Stimulated activated memory B cell treated with anti-CD40 and anti-IgM and Interleukin-4, amounts not matched to agents 10 μg/mL and 1 μg/mL and 100 μg/mL, for 72 hours (primary cell): ENCODE data around the gene MARS2.
"Not testable (repeated sequence)": the region's sequence is repeated elsewhere in the genome, so short reads cannot be mapped to it uniquely, and the experiment has no call there.

Source experiments
- ATAC-seq: fragments of 150-1000 bp; cut with Tn5 transposase; 2 replicates; pipeline ENCODE4 v1.10.0; 2021
- H3K27ac Mint-ChIP-seq: one replicate; pipeline ENCODE4 v1.8.0; 2022; ENCODE audit warnings: mild to moderate bottlenecking, mixed read lengths
- H3K27me3 Mint-ChIP-seq: one replicate; pipeline ENCODE4 v1.8.0; 2022; ENCODE audit warnings: mixed read lengths
- H3K36me3 Mint-ChIP-seq: one replicate; pipeline ENCODE4 v1.8.0; 2022; ENCODE audit warnings: mixed read lengths
- H3K4me1 Mint-ChIP-seq: one replicate; pipeline ENCODE4 v1.8.0; 2022; ENCODE audit warnings: mixed read lengths
- H3K4me3 Mint-ChIP-seq: one replicate; pipeline ENCODE4 v1.8.0; 2022; ENCODE audit warnings: mild to moderate bottlenecking, moderate library complexity, mixed read lengths
- H3K9me3 Mint-ChIP-seq: one replicate; pipeline ENCODE4 v1.8.0; 2022; ENCODE audit warnings: mixed read lengths

The MARS2 gene

DNA sequence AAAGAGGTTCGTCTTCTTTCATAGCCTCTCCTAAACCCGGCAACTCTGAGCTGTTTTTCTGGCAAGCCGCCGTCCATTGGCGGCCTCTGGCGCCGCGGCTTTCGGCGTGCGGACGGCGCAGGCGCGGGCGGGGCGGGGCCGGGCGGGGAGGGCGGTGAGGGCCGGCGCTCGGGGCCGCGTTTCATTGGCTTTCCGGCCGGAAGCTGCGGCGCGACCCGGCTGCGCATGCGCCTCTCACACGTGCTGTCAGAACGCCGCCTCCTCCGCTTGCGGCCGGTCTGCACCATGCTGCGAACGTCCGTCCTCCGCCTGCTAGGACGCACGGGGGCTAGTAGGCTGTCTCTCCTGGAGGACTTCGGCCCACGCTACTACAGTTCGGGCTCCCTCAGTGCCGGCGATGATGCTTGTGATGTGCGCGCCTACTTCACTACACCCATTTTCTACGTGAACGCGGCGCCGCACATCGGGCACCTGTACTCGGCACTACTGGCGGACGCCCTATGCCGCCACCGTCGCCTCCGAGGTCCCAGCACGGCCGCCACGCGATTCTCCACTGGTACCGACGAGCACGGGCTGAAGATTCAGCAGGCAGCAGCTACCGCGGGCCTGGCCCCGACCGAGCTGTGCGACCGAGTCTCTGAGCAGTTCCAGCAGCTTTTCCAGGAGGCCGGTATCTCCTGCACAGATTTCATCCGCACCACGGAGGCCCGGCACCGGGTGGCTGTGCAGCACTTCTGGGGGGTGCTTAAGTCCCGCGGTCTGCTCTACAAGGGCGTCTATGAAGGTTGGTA lies at the start of gene MARS2:
Gene MARS2, plus strand, starts transcription at position 249 of the 791 bp plus-strand sequence. Its CDS starts 37 bp downstream, at position 286.
- ATAC-seq, result peak; percentile 95
- H3K4me1 Mint-ChIP-seq, result peaks cover 44% of the 10 kb centered on the region
- H3K27me3 Mint-ChIP-seq, result peaks cover 30% of the 10 kb centered on the region
- peak within 1 kb of the TSS; percentile 93 for H3K4me3 Mint-ChIP-seq
- no peaks in the 10 kb centered on the region for H3K9me3 Mint-ChIP-seq
- H3K36me3 Mint-ChIP-seq, result peaks cover 15% of the 10 kb centered on the region
- H3K27ac Mint-ChIP-seq, result peak within 1 kb of the TSS; percentile 95

DNA sequence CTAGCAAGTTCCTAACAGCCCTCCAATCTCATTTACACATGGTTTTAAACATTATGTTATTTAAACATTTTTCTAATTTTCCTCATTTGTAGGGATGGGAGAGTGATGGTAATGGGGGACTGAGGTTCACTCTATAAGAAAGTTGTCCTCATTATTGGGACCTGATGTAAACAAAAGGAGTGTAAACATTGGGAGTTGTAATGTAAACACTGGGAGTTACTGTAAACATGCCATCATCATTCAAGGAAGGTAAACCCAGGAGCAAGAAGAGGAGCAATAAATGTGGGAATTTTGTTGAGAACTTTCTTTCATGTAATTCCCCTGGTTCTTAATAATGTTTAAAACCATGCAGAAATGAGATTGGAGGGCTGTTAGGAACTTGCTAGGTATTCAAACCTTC lies 47.6 kb upstream of the MARS2 start:
- H3K27ac Mint-ChIP-seq, result no peak overlapping the region
- H3K27me3 Mint-ChIP-seq, result no peaks in the 10 kb centered on the region
- H3K4me1 Mint-ChIP-seq, result no peaks in the 10 kb centered on the region
- H3K9me3 Mint-ChIP-seq, result no peaks in the 10 kb centered on the region
- H3K36me3 Mint-ChIP-seq, result no peaks in the 10 kb centered on the region
- H3K4me3 Mint-ChIP-seq, result no peak overlapping the region
- ATAC-seq, result no peak

DNA sequence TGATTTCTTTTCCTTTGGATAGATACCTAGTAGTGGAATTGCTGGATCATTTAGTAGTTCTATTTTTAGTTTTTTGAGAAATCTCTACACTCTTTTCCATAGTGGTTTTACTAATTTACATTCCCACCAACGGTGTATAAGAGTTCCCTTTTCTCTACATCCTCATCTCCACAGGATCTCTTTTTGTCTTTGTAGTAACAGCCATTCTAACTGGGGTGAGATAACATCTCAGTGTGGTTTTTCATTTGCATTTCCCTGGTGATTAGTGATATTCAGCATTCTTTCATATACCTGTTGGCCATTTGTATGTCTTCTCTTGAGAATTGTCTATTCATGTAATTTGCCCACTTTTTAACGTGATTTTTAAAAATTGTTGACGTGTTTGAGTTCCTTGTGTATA lies 43.5 kb upstream of the MARS2 start:
- no peak overlapping the region for H3K27ac Mint-ChIP-seq
- no peak for ATAC-seq
- H3K27me3 Mint-ChIP-seq, result no peaks in the 10 kb centered on the region
- no peaks in the 10 kb centered on the region for H3K4me1 Mint-ChIP-seq
- no peaks in the 10 kb centered on the region for H3K36me3 Mint-ChIP-seq
- no peak overlapping the region for H3K4me3 Mint-ChIP-seq
- H3K9me3 Mint-ChIP-seq, result peaks cover 7% of the 10 kb centered on the region

DNA sequence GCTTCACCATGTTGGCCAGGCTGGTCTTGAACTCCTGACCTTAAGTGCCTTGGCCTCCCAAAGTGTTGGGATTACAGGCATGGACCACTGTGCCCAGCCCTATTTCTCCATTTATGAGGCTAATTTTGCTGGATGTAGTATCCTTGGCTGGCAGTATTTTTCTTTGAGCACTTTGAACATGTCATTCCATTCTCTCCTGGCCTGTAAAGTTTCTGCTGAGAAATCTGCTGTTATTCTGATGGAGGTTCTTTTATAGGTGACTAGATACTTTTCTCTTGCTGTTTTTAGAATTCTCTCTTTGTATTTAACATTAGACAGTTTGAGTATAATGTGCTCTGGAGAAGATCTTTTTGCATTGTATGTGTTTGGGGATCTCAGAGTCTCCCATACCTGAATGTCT lies 38.9 kb upstream of the MARS2 start:
- peaks cover 9% of the 10 kb centered on the region for H3K27me3 Mint-ChIP-seq
- peaks cover 15% of the 10 kb centered on the region for H3K9me3 Mint-ChIP-seq
- no peak overlapping the region for H3K4me3 Mint-ChIP-seq
- ATAC-seq, result no peak
- peaks cover 6% of the 10 kb centered on the region for H3K36me3 Mint-ChIP-seq
- H3K4me1 Mint-ChIP-seq, result no peaks in the 10 kb centered on the region
- no peak overlapping the region for H3K27ac Mint-ChIP-seq

DNA sequence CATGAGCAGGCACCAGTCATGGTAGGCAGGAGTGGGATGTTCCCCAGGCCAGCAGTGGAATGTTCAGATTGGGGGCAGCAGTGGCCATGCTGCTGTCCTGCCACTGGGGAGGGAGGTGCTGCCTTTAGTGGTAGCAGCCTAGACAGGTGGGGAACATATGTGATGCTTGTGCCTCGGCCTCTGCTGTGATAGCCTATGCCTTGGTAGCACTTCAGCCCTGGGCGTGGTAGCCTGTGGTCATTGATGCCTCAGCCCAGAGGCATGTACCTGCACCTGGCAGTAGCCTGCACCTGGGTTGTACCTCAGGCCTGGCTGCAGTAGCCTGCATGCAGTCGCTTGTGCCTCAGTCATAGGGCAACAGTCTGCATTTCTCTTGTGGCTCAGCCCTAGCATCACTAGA lies 36.9 kb upstream of the MARS2 start:
- H3K27ac Mint-ChIP-seq, result no peak overlapping the region
- no peaks in the 10 kb centered on the region for H3K4me1 Mint-ChIP-seq
- ATAC-seq, result no peak

DNA sequence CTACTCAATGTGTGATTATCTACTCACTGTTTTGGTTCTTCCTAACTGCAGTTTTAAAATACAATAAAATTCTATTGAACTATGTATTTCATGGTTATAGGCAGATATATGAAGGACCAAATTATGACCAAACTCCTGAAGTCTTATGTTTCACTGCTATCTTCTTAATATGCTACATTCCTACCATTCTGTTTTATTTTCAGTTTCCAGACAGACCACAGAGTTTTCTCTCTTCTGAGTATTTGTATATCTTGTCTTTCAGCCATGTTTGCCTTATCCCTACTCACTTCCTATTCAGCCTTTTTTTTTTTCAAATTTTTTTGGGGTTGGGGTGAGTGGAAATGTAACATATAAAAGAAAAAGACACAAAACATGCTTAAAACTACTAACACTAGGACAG lies 36.1 kb upstream of the MARS2 start:
- H3K4me3 Mint-ChIP-seq, result no peak overlapping the region
- H3K9me3 Mint-ChIP-seq, result peaks cover 15% of the 10 kb centered on the region
- H3K36me3 Mint-ChIP-seq, result peaks cover 6% of the 10 kb centered on the region
- H3K27ac Mint-ChIP-seq, result no peak overlapping the region
- peaks cover 27% of the 10 kb centered on the region for H3K27me3 Mint-ChIP-seq
- H3K4me1 Mint-ChIP-seq, result no peaks in the 10 kb centered on the region
- ATAC-seq, result no peak

More for the DNA sequence above, 36.9 kb upstream of the MARS2 start:
- peaks cover 15% of the 10 kb centered on the region for H3K9me3 Mint-ChIP-seq
- no peak overlapping the region for H3K4me3 Mint-ChIP-seq
- peaks cover 6% of the 10 kb centered on the region for H3K36me3 Mint-ChIP-seq
- peaks cover 24% of the 10 kb centered on the region for H3K27me3 Mint-ChIP-seq

DNA sequence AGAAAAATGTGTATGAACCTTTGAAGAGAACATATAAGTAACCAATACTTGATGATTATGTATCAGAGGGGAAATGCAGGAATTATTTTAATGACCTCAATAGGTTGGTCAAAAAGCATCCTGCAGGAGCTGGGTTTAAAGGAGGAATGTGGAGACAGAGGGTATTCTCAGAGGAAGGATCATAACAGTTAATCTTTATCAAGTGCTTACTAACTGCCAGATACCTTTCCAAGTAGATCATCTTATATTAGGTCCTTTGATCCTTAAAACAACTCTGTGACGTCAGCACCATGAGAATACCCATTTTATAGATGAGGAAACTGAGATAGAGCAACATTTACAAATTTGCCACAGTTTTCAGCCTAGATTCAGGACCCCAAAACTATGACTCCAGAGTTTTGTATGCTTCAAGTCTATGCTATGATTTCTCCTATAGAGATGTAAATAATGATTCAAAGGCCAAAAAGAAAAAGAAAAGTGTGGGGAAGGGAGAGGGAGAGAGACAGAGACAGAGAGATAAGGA lies 32.7 kb upstream of the MARS2 start:
- H3K4me3 Mint-ChIP-seq, result no peak overlapping the region
- peaks cover 27% of the 10 kb centered on the region for H3K27me3 Mint-ChIP-seq
- ATAC-seq, result no peak
- H3K36me3 Mint-ChIP-seq, result peaks cover 3% of the 10 kb centered on the region
- peaks cover 5% of the 10 kb centered on the region for H3K9me3 Mint-ChIP-seq
- no peak overlapping the region for H3K27ac Mint-ChIP-seq
- no peaks in the 10 kb centered on the region for H3K4me1 Mint-ChIP-seq

DNA sequence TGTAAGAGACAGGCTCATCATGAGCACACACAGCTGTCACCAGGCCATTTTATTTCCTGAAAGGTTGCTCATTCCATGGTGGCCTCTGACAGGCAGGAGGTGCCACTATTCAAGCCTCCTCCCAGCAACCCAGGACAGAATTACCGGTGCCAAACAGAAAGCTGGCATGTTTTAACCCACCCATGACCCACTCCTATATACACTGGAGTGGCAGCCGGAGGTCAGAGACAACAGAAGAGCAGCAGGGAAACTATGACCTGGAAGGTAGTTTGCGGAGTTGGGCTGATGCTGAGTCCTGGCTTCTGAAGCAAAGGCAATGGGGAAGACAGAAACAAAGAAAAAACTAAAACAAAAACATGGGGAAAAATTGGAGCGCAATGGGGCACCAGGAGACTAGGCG lies 32.1 kb upstream of the MARS2 start:
- ATAC-seq, result no peak
- H3K9me3 Mint-ChIP-seq, result no peaks in the 10 kb centered on the region

DNA sequence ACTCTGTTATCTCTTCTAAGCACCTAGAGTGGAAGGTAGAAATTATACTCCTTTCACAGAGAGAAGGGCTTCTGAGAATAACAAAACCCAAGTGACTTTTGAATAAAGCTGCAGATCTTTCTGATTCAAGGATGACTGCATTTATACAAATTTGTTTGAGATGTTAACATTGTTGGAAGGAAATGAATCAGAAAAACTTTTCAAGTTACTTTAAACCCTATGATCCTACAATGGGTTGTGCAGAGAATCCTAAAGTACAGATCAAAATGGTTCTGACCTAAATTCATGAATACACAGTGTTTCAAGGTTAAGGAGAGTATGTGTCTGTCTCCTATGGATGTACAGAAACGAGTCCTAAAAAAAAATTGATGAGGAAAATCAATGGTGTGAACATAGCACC lies 31.6 kb upstream of the MARS2 start:
- Mint-ChIP-seq H3K4me1 (no peaks in the 10 kb centered on the region), H3K4me3 (no peak overlapping the region), H3K36me3 (no peaks in the 10 kb centered on the region), H3K27ac (no peak overlapping the region), H3K9me3 (no peaks in the 10 kb centered on the region), H3K27me3 (peaks cover 35% of the 10 kb centered on the region)
- ATAC-seq, result no peak

More for the DNA sequence above, 32.1 kb upstream of the MARS2 start:
- Mint-ChIP-seq H3K4me1 (no peaks in the 10 kb centered on the region), H3K27me3 (peaks cover 34% of the 10 kb centered on the region), H3K27ac (no peak overlapping the region), H3K36me3 (no peaks in the 10 kb centered on the region), H3K4me3 (no peak overlapping the region)

DNA sequence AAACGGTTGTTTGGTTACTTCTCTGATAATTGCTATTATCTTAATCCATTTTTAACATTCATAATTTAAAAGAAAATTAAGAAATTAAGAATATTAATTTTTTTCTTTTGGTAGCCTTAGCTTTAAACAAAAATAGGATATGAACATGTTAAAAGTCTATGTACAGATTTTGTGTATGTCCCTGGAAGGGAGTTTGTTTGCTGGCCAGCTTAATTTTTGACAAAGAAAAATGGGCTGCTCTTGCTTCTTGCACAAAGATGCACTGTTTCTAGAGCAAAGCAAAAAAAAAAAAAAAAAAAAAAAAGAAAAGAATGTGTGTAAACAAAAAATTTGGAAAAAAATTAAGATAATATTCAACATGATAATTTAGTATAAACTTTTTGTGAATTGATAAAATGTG lies 31.1 kb upstream of the MARS2 start:
- H3K36me3 Mint-ChIP-seq, result no peaks in the 10 kb centered on the region
- ATAC-seq, result no peak
- no peak overlapping the region for H3K4me3 Mint-ChIP-seq
- H3K27ac Mint-ChIP-seq, result no peak overlapping the region
- H3K9me3 Mint-ChIP-seq, result no peaks in the 10 kb centered on the region
- H3K4me1 Mint-ChIP-seq, result no peaks in the 10 kb centered on the region
- H3K27me3 Mint-ChIP-seq, result peaks cover 35% of the 10 kb centered on the region

DNA sequence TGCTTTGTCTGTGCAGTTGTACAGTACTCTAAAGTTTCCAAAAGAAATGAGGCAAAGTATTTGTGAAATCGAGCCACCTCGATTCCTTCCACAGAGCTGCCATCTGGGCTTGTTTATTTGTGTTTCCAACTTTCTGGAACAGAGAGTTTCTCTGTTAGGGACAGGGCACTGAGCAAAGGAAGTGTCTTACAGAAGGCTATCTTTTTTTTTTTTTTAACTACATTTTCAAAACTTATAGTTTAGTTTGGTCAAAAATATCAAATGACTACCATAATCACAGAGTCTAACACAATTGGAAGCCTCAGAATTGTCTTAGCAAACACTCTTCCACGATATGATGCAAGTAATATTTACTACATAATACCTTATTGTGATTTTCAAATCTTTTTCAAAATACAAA lies 30.6 kb upstream of the MARS2 start:
- ATAC-seq, result no peak

DNA sequence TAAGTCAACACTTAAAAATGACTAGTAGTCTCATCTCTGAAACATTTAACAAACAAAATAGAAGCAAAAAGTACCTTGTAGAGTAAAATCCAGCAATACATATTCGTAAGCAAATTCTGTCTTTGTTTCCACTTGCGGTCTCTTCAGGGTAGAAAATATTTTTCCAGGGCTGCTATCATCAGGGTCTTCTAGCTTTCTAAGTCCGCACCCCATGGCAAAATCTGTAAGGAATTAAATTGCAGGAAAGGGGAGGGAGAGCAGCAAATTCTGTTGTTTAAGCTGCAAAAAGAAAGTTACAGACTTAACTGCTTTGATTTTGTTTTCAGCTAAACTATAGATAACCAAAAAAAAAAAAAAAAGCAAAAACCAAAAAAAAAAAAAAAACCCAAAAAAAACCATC lies 29.9 kb upstream of the MARS2 start, which contains the start of gene RFTN2:
Gene RFTN2, minus strand, starts transcription at position 342 of the 400 bp plus-strand sequence. Its CDS starts 129 bp downstream, at position 213.
- H3K27me3 Mint-ChIP-seq, result peaks cover 35% of the 10 kb centered on the region
- ATAC-seq, result no peak
- no peak within 1 kb of the TSS for H3K4me3 Mint-ChIP-seq
- H3K4me1 Mint-ChIP-seq, result no peaks in the 10 kb centered on the region
- H3K27ac Mint-ChIP-seq, result no peak within 1 kb of the TSS
- no peaks in the 10 kb centered on the region for H3K9me3 Mint-ChIP-seq
- no peaks in the 10 kb centered on the region for H3K36me3 Mint-ChIP-seq

More for the DNA sequence above, 30.6 kb upstream of the MARS2 start:
- Mint-ChIP-seq H3K27me3 (peaks cover 35% of the 10 kb centered on the region), H3K36me3 (no peaks in the 10 kb centered on the region), H3K9me3 (no peaks in the 10 kb centered on the region), H3K4me3 (no peak overlapping the region), H3K27ac (no peak overlapping the region), H3K4me1 (no peaks in the 10 kb centered on the region)

DNA sequence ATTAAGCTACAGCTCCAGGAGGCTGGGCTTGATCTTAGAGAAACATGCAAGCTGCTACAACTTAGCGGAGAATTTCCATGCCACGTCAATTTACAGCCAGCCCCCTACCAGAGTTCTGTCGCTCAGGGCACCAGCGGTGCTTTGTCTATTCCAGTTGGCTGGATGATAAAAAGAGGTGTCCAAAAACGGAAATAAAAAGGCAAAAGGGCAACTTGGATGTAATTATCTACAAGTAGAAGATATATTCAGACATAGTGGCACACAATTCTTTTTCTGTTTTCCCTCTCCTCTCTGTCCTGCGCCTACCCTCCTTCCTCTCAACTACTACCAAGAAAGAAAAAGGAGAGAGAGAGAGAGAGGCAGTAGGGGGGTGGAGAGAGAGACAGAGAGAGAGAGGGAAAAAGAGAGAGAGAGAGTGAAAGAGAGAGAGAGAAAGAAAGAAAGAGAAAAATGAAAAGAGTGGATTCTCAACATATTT lies 29.4 kb upstream of the MARS2 start:
- Mint-ChIP-seq H3K27ac (no peak overlapping the region), H3K9me3 (no peaks in the 10 kb centered on the region), H3K4me1 (no peaks in the 10 kb centered on the region), H3K36me3 (no peaks in the 10 kb centered on the region), H3K4me3 (no peak overlapping the region), H3K27me3 (peaks cover 32% of the 10 kb centered on the region)
- ATAC-seq, result no peak

DNA sequence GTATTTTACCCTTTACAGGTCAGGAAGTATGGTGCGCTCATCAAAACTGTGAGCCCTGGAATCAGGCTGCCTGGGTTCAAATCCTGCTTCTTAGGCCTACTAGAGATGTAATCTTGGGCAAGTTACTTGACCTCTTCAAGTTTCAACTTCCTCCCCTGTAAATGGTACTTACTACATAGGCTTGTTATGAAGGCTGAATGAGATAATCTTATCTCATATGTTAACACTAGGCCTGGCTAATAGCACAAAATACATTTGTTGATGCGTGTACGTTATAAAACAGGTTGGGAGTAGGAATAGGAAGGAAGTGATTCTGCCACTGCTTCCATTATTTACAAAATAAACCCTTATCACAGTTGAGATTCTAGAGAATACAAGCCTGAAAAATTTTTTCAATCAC lies 28.1 kb upstream of the MARS2 start:
- Mint-ChIP-seq H3K4me3 (no peak overlapping the region), H3K4me1 (no peaks in the 10 kb centered on the region), H3K27me3 (peaks cover 24% of the 10 kb centered on the region), H3K36me3 (no peaks in the 10 kb centered on the region), H3K27ac (no peak overlapping the region), H3K9me3 (no peaks in the 10 kb centered on the region)
- ATAC-seq, result no peak

DNA sequence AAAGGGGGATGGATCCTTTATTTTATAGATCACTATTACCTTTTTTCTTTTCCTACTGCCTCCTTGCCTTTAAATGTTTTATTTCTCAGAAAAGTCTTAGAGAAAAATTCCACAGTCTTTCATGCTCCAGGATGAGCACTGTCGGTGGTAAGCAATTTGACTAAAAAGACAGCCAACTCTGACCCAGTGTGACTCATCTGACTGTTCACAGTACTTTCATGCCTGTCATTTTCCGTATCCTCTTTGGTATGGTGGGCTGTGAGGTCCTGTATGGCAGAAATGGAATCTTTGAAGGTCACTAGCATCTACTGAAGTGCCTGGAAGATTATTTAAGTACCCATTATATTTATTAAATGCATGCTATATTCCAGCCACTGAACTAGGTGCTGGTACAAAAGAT lies 27.7 kb upstream of the MARS2 start:
- H3K4me3 Mint-ChIP-seq, result no peak overlapping the region
- no peaks in the 10 kb centered on the region for H3K4me1 Mint-ChIP-seq
- peaks cover 20% of the 10 kb centered on the region for H3K27me3 Mint-ChIP-seq
- no peaks in the 10 kb centered on the region for H3K9me3 Mint-ChIP-seq
- H3K36me3 Mint-ChIP-seq, result no peaks in the 10 kb centered on the region
- no peak for ATAC-seq
- H3K27ac Mint-ChIP-seq, result no peak overlapping the region

DNA sequence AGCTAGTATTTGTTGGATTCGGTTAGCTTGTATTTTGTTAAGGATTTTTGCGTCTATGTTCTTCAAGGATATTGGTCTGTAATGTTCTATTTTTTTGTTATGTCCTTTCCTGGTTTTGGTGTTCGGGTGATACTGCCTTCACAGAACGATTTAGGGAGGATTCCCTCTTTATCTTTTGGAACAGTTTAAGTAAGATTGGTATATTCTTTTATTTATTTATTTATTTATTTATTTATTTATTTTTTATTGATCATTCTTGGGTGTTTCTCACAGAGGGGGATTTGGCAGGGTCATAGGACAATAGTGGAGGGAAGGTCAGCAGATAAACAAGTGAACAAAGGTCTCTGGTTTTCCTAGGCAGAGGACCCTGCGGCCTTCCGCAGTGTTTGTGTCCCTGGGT lies 10.0 kb upstream of the MARS2 start:
- H3K4me3 Mint-ChIP-seq, H3K36me3 Mint-ChIP-seq, H3K9me3 Mint-ChIP-seq, H3K4me1 Mint-ChIP-seq, H3K27ac Mint-ChIP-seq, ATAC-seq: not testable (repeated sequence)
- peaks cover 17% of the 10 kb centered on the region for H3K27me3 Mint-ChIP-seq
